GM21360 (cell line): ENCODE measurements around the gene CFAP73.

ENCODE experiments used
- ATAC-seq: cut with Tn5 transposase; IDR thresholded peaks from one replicate; pipeline ENCODE4 v1.9.1; 2021; ENCODE audit warnings: mild to moderate bottlenecking, moderate library complexity; ENCODE audit not compliant: unreplicated experiment

The CFAP73 gene

GRCh38 chr12:113207613-113208040 lies 58.1 kb downstream of the CFAP73 start:
- ATAC-seq: no peak

- ATAC-seq: peak; percentile 67
Observed at GRCh38 chr12:113208041-113208934, 58.8 kb downstream of the CFAP73 start.
